Measurements from ENCODE around the gene CHRM2.

Gene CHRM2

GRCh38 chr7:136923111-136923667 is 54.7 kb downstream of the CHRM2 start:
- Histone ChIP-seq H3K9me3 (ENCODE audit: control insufficient read depth, insufficient read depth, low read length) (no peaks in the 10 kb centered on the region), H3K27ac (ENCODE audit: low read depth, low read length) (no peak overlapping the region), H3K79me2 (ENCODE audit: control insufficient read depth, low read length) (no peaks in the 10 kb centered on the region), H3K36me3 (ENCODE audit: control insufficient read depth, low read length) (no peaks in the 10 kb centered on the region), H3K27me3 (ENCODE audit: control insufficient read depth, low read length) (no peaks in the 10 kb centered on the region), H3F3A (ENCODE audit: control insufficient read depth, insufficient read depth) (no peaks in the 10 kb centered on the region), H3K4me3 (ENCODE audit: low read length) (no peak overlapping the region), H4K20me1 (ENCODE audit: control insufficient read depth, insufficient read depth, low read depth, low read length) (no peaks in the 10 kb centered on the region), H3K4me1 (ENCODE audit: control insufficient read depth, low read length) (no peaks in the 10 kb centered on the region), H3K4me2 (ENCODE audit: low read length) (no peak overlapping the region), H3K9me2 (replicated peaks; ENCODE audit: control insufficient read depth, low read length) (no peaks in the 10 kb centered on the region)
- no peak for TF ChIP-seq CTCF (IDR thresholded peaks at IDR 0.05; ENCODE audit: low read depth, low read length, poor library complexity, severe bottlenecking)
- TF ChIP-seq EZH2phosphoT487 (IDR thresholded peaks at IDR 0.05; ENCODE audit: borderline replicate concordance, low read length) = no peak

- no peaks in the 10 kb centered on the region for H4K20me1 ChIP-seq (ENCODE audit: control insufficient read depth, insufficient read depth, low read depth, low read length)
- no peak overlapping the region for H3K4me2 ChIP-seq (ENCODE audit: low read length)
- no peaks in the 10 kb centered on the region for H3K9me2 ChIP-seq (replicated peaks; ENCODE audit: control insufficient read depth, low read length)
- no peak overlapping the region for H3K4me3 ChIP-seq (ENCODE audit: low read length)
- TF ChIP-seq EZH2phosphoT487 (IDR thresholded peaks at IDR 0.05; ENCODE audit: borderline replicate concordance, low read length) (no peak), CTCF (IDR thresholded peaks at IDR 0.05; ENCODE audit: low read depth, low read length, poor library complexity, severe bottlenecking) (no peak)
- no peaks in the 10 kb centered on the region for H3K27me3 ChIP-seq (ENCODE audit: control insufficient read depth, low read length)
- no peaks in the 10 kb centered on the region for H3K4me1 ChIP-seq (ENCODE audit: control insufficient read depth, low read length)
- no peaks in the 10 kb centered on the region for H3F3A ChIP-seq (ENCODE audit: control insufficient read depth, insufficient read depth)
- no peaks in the 10 kb centered on the region for H3K79me2 ChIP-seq (ENCODE audit: control insufficient read depth, low read length)
- H3K27ac ChIP-seq (ENCODE audit: low read depth, low read length) = no peak overlapping the region
- no peaks in the 10 kb centered on the region for H3K9me3 ChIP-seq (ENCODE audit: control insufficient read depth, insufficient read depth, low read length)
- no peaks in the 10 kb centered on the region for H3K36me3 ChIP-seq (ENCODE audit: control insufficient read depth, low read length)
These were observed 56.6 kb downstream of the CHRM2 start for GRCh38 chr7:136925044-136925443.

GRCh38 chr7:136925556-136925955 is 57.1 kb downstream of the CHRM2 start:
- no peaks in the 10 kb centered on the region for H4K20me1 ChIP-seq (ENCODE audit: control insufficient read depth, insufficient read depth, low read depth, low read length)
- no peaks in the 10 kb centered on the region for H3K9me2 ChIP-seq (replicated peaks; ENCODE audit: control insufficient read depth, low read length)
- H3K36me3 ChIP-seq (ENCODE audit: control insufficient read depth, low read length) = no peaks in the 10 kb centered on the region
- no peaks in the 10 kb centered on the region for H3K9me3 ChIP-seq (ENCODE audit: control insufficient read depth, insufficient read depth, low read length)
- no peak for TF ChIP-seq CTCF (IDR thresholded peaks at IDR 0.05; ENCODE audit: low read depth, low read length, poor library complexity, severe bottlenecking)
- no peak for TF ChIP-seq EZH2phosphoT487 (IDR thresholded peaks at IDR 0.05; ENCODE audit: borderline replicate concordance, low read length)
- no peaks in the 10 kb centered on the region for H3K79me2 ChIP-seq (ENCODE audit: control insufficient read depth, low read length)
- H3K4me3 ChIP-seq (ENCODE audit: low read length) = no peak overlapping the region
- H3K27me3 ChIP-seq (ENCODE audit: control insufficient read depth, low read length) = no peaks in the 10 kb centered on the region
- H3K27ac ChIP-seq (ENCODE audit: low read depth, low read length) = no peak overlapping the region
- H3K4me1 ChIP-seq (ENCODE audit: control insufficient read depth, low read length) = no peaks in the 10 kb centered on the region
- H3K4me2 ChIP-seq (ENCODE audit: low read length) = no peak overlapping the region
- no peaks in the 10 kb centered on the region for H3F3A ChIP-seq (ENCODE audit: control insufficient read depth, insufficient read depth)
